GM21360 (cell line): ENCODE data around the gene EXOG.

Experiments used
- ATAC-seq: cut with Tn5 transposase; IDR thresholded peaks from one replicate; pipeline ENCODE4 v1.9.1; 2021; ENCODE audit warnings: mild to moderate bottlenecking, moderate library complexity; ENCODE audit not compliant: unreplicated experiment

Gene EXOG

GRCh38 chr3:38543586-38543985 lies 47.4 kb downstream of the EXOG start:
- no peak for ATAC-seq

DNA sequence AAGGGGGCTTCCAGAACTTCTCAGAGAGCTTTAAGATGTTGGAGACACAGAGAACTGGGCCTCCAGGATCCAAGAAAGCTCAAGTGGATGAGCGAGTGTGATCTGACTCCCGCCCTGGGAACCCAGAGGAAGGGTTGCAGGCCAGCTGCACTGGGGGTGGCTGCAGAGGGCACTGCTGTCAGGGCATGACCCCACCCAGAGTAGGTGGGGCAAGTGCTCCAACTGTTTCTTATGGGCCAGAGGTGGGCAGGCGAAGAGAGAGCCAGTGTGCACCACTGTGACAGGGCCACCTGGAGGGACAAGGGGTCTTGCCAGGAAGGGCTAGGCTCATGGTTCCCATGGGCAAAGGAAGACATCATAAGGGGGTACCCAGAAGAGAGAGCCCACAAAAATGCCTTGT lies 48.8 kb downstream of the EXOG start:
- ATAC-seq, result no peak

- ATAC-seq, result no peak
These were observed 49.4 kb downstream of the EXOG start for GRCh38 chr3:38545550-38545949.

GRCh38 chr3:38545983-38546382 lies 49.8 kb downstream of the EXOG start:
- ATAC-seq, result no peak

- no peak for ATAC-seq
These were observed 52.2 kb downstream of the EXOG start for GRCh38 chr3:38548154-38548931.

DNA sequence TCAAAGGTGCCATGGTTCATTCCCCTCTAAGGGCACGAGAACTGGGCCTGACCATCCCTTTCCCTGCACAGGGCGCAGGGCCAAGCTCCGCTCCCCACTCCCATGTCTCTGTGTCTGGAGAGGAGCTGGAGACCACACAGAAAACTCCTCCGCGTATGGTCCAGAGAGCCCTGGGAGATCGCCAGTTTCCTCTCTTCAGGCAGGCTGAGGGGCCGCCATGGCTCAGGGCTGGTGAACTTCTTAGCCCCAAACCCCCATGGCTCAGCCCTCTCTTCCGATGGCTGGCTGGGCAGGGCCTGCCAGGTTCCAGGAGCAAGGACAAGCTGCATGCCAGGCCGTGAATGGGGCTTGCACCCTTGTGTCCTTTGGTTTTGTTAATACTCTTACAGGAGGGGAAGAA lies 52.9 kb downstream of the EXOG start:
- no peak for ATAC-seq

GRCh38 chr3:38549486-38549885 lies 53.3 kb downstream of the EXOG start:
- ATAC-seq, result no peak

GRCh38 chr3:38549957-38550840 lies 54.1 kb downstream of the EXOG start:
- ATAC-seq, result no peak

- ATAC-seq, result no peak
These were observed 55.1 kb downstream of the EXOG start for GRCh38 chr3:38551026-38551832.

DNA sequence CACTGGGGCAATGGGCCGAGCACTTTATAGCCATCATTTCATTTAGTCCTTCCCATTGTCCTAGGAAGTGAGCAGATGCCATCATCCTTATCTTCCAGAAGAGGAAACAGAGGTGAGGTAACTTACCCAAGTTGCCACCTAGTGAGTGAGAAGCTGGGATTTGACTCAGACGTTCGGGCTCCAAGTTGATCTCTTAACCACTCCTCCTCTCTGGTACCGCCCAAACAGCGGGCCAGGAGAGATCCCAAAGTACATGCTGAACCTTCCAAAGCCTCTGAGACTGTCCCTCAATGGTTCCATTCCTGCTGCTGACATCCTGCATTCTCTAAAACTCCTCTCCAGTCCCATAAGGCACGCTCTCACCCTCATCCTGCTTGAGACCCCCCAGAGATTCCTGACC lies 56.2 kb downstream of the EXOG start:
- ATAC-seq, result no peak

DNA sequence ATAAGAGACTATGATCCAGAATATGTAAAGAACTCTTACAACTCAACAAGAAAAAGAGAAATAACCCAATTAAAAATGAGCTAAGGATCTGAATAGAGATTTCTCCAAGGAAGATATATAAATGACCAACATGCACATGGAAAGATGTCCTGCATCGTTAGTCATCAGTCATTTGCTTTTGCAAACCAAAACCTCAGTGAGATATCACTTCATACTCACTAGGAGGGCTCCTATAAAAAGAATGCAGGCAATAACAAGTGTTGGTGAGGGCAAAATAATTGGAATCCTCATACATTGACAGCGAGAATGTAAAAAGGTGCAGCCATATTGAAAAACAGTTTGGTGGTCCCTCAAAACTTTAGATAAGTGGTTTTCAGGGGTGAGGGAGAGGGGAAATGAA lies 56.9 kb downstream of the EXOG start:
- ATAC-seq, result no peak

GRCh38 chr3:38554127-38554827 lies 58.1 kb downstream of the EXOG start:
- ATAC-seq, result no peak

GRCh38 chr3:38555149-38555840 lies 59.2 kb downstream of the EXOG start:
- no peak for ATAC-seq

DNA sequence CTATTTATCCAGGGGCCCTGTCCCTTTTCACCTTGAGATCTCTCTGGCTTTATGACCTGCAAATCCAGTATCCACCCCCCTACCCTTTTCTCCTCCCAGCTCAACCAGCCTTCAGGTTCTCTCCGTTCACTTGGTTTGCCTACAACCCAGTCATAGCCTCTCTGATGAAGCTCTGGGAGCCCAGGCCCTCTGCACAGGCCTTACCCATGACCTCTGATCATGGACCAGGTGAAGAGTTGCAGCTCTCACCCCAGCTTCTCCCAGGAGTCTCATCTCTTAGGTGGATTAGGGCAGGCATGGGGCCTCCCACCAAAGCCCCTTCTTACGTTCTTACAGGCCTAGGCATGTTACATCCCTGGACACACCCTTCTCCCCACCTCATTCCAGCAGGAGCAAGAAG lies 59.8 kb downstream of the EXOG start:
- no peak for ATAC-seq

DNA sequence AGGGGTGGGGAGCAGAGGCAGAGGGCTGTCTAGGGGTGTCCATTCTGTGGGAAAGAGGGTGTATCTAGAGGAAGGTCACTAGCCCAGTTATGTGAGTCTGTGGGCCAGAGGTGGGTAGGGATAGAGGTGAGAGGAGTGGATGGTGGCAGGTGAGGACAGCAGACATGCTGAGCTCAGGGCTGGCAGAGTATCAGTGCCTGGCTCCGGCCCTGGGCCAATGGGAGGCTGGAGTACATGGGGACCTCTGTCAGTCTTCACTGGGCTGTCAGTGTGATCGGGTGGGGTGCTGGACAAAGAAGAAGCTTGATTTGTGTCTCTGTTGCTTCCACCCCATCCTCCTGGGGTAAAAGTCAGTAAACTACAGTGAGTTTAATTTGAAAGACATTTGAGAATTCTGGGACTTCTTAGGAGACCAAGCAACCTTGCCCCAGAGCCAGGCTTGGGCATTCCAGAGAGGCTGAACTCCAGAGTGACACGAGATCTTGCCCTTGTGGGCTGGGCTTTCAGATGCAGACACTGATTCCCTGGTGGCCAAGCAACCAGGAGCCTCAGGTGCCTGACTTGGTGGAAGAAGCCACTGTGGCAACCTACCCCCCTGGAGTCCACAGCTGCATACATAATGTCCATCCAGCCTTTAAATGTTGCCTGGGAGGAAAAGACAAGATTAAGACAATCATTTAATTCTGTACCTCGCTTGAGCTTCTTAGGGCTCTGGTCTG lies 60.7 kb downstream of the EXOG start:
- no peak for ATAC-seq

DNA sequence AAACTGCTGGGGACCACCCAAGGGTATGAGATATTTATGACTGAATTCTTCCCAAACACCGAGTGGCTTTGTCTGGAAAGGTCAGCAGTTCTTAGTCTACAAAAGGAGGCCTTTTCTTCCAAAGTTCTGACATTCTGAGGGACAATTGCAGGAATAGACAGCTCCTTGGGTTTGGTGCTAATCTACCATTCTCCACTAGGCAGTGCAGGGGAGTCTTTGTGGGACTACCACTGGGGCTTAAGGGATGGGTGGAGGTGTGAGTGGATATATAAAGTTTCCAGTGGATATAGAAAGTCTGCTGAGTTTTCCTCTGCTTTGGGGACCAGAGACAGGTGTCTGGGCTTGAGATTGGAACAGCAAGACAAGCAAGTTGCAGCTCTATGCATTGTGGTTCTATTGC lies 62.7 kb downstream of the EXOG start:
- ATAC-seq, result no peak

- no peak for ATAC-seq
These were observed 64.1 kb downstream of the EXOG start for GRCh38 chr3:38560284-38560683.

DNA sequence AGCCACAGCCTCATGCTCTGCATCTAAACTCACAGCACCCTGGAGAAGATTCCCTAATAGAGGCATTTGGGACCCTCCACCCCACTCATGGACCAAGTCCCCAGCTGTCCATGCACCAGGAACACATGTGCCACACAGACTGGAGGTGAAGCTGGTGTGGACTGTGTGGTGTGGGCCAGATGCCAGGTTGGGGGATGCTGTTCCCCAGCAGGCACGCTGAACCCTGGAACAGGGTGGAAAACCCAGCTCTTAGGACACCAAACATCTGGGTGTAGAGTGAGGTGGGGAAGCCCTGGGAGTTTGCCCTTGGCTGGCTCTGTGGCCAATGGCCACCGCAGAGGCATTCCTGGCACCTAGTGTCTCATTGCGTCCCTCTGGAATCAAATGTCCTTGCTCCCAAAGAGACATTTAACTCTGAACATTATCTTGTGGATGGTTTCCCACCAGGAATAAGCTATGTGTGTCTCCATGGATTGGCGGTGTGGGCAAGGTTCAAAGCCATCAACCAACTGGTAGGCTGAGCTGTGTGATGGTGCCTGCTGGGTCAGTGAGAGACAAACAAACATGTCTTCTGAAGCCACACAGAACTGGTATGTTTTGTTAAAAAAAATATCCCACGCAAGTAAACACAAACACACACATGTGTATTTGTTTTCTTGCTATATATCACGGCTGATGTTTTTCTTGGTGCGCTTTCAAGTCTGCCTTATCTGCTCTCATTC lies 65.0 kb downstream of the EXOG start:
- ATAC-seq, result no peak
